Measurements from ENCODE around the gene CLEC3B.

GRCh38 chr3:45020534-45020933 is 5.6 kb upstream of the CLEC3B start:
- TF ChIP-seq POLR2AphosphoS5 (IDR thresholded peaks at IDR 0.05; ENCODE audit: borderline replicate concordance, low read depth, low read length) (no peak), EZH2 (IDR thresholded peaks at IDR 0.05) (no peak)

Measured in SK-N-MC (cell line).